HG03469 (cell line): Measurements from ENCODE around the gene LSAMP.

Source experiments
- ATAC-seq: cut with Tn5 transposase; IDR thresholded peaks from one replicate; pipeline ENCODE4 v1.9.1; 2021; ENCODE audit warnings: mild to moderate bottlenecking, moderate library complexity, moderate number of reproducible peaks; ENCODE audit not compliant: unreplicated experiment

The LSAMP gene

GRCh38 chr3:115915061-115915460, 530.2 kb downstream of the LSAMP start:
- ATAC-seq = no peak

- peak; percentile 50 for ATAC-seq
Observed at GRCh38 chr3:115913069-115913686, 532.1 kb downstream of the LSAMP start.

- no peak for ATAC-seq
Observed at GRCh38 chr3:115912372-115912771, 532.9 kb downstream of the LSAMP start.

GRCh38 chr3:115905871-115906270, 539.4 kb downstream of the LSAMP start:
- no peak for ATAC-seq

- ATAC-seq = no peak
Observed at GRCh38 chr3:115903843-115904242, 541.4 kb downstream of the LSAMP start.

GRCh38 chr3:115901008-115901407, 544.3 kb downstream of the LSAMP start:
- no peak for ATAC-seq

GRCh38 chr3:115899535-115899934, 545.8 kb downstream of the LSAMP start:
- ATAC-seq = no peak

- no peak for ATAC-seq
Observed at GRCh38 chr3:115898656-115899410, 546.5 kb downstream of the LSAMP start.

- ATAC-seq = no peak
Observed at GRCh38 chr3:115891006-115891636, 554.2 kb downstream of the LSAMP start.

- ATAC-seq = no peak
Observed at GRCh38 chr3:115890579-115890978, 554.7 kb downstream of the LSAMP start.

GRCh38 chr3:115885621-115886020, 559.7 kb downstream of the LSAMP start:
- ATAC-seq = no peak

- ATAC-seq = no peak
Observed at GRCh38 chr3:115877615-115877899, 567.7 kb downstream of the LSAMP start.

GRCh38 chr3:115876876-115877614, 568.2 kb downstream of the LSAMP start:
- no peak for ATAC-seq

GRCh38 chr3:115875460-115875859, 569.8 kb downstream of the LSAMP start:
- ATAC-seq = no peak

GRCh38 chr3:115871735-115872134, 573.6 kb downstream of the LSAMP start:
- no peak for ATAC-seq

GRCh38 chr3:115864911-115865310, 580.4 kb downstream of the LSAMP start:
- ATAC-seq = no peak

- no peak for ATAC-seq
Observed at GRCh38 chr3:115862849-115863248, 582.4 kb downstream of the LSAMP start.

GRCh38 chr3:115862099-115862498, 583.2 kb downstream of the LSAMP start:
- ATAC-seq = no peak

GRCh38 chr3:115861166-115861733, 584.0 kb downstream of the LSAMP start:
- no peak for ATAC-seq

GRCh38 chr3:115860766-115861165, 584.5 kb downstream of the LSAMP start:
- ATAC-seq = no peak
